ENCODE measurements around the gene CCDC88A. TPM values are rescaled to one million over a fixed set of nuclear protein-coding genes. Genes with fewer than 3 reads are reported as not detected.
"Not testable (repeated sequence)": the region's sequence is repeated elsewhere in the genome, so short reads cannot be mapped to it uniquely, and the experiment has no call there.

CCDC88A gene
- total and polyA plus RNA-seq, 4 donors = 4.0 to 31.0 (median 15.5) TPM

DNA sequence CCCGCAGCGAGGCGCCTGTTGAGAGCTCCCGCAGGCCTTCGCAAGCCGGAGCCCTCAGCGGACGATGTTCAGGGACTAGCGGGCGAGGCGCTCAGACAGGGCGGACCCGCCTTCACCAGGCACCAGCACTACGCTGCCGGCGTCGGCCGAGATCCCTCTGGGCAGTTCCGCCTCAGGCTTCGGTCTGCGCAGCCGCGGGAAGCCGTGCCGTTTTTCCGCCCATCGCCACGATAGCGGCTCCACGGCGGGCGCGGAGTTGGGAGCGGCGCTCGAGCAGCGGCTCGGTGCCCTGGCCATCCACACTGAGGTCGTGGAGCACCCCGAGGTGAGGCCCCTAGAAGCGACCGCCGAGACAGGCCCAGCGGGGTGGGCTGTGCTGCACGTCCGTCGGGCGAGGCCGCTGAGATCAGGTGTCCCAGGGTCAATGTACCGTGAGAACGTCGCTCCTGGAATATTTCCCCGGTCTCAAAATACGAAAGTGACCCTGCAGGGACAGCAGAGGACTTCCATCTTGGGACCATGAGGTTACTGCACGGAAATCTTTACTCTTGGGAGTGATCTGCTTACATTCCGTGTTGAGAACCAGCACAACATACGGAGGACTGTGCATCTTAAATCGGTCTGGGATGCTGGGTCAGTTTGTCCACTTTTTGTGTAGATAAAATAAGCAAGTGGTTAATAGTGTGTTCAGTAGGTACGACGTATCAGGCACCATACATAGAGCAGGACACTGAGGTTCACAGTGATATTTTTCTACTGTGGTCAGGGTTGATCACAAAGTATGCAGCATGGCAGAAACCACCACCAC is 137.3 kb downstream of the CCDC88A start:
- no peaks in the 10 kb centered on the region for H3K9me3 ChIP-seq (ENCODE audit: control insufficient read depth in 4 of 4, low read length in 3 of 4)
- H3K4me3 ChIP-seq (ENCODE audit: low read depth in 1 of 3, low read length in 3 of 3) = peak overlapping the region; percentile 67 to 98 (median 73)
- WGBS = under 1% methylated on average over 60 of the region's 60 CpGs
- peak overlapping the region; percentile 89 to 96 for H3K27ac ChIP-seq (ENCODE audit: low read depth in 1 of 2, low read length in 2 of 2)
- no peaks in the 10 kb centered on the region for H3K36me3 ChIP-seq (ENCODE audit: control insufficient read depth in 4 of 4, insufficient read depth in 3 of 4, low read depth in 1 of 4, low read length in 3 of 4)
- DNase-seq (ENCODE audit: low spot score) = peak; percentile 88
- peak overlapping the region; percentile 72 to 95 for H3K9ac ChIP-seq (ENCODE audit: low read depth in 1 of 2, low read length in 2 of 2)
- H3K4me1 ChIP-seq (ENCODE audit: control insufficient read depth in 4 of 4, insufficient read depth in 4 of 4, low read length in 3 of 4) = peaks cover 1 to 11% (median 5%) of the 10 kb centered on the region in 4 donors
- no peak for TF ChIP-seq FOXA2 (IDR thresholded peaks at IDR 0.05)
- TF ChIP-seq, protein P1, sequence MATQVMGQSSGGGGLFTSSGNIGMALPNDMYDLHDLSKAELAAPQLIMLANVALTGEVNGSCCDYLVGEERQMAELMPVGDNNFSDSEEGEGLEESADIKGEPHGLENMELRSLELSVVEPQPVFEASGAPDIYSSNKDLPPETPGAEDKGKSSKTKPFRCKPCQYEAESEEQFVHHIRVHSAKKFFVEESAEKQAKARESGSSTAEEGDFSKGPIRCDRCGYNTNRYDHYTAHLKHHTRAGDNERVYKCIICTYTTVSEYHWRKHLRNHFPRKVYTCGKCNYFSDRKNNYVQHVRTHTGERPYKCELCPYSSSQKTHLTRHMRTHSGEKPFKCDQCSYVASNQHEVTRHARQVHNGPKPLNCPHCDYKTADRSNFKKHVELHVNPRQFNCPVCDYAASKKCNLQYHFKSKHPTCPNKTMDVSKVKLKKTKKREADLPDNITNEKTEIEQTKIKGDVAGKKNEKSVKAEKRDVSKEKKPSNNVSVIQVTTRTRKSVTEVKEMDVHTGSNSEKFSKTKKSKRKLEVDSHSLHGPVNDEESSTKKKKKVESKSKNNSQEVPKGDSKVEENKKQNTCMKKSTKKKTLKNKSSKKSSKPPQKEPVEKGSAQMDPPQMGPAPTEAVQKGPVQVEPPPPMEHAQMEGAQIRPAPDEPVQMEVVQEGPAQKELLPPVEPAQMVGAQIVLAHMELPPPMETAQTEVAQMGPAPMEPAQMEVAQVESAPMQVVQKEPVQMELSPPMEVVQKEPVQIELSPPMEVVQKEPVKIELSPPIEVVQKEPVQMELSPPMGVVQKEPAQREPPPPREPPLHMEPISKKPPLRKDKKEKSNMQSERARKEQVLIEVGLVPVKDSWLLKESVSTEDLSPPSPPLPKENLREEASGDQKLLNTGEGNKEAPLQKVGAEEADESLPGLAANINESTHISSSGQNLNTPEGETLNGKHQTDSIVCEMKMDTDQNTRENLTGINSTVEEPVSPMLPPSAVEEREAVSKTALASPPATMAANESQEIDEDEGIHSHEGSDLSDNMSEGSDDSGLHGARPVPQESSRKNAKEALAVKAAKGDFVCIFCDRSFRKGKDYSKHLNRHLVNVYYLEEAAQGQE (IDR thresholded peaks at IDR 0.05) = peak; percentile 80
- TF ChIP-seq GABPA (IDR thresholded peaks at IDR 0.05 in 1 of 2, conservative IDR thresholded peaks at IDR 0.05 in 1 of 2) = peak in 1 of 2 donors; percentile 77
- TF ChIP-seq, protein P2, sequence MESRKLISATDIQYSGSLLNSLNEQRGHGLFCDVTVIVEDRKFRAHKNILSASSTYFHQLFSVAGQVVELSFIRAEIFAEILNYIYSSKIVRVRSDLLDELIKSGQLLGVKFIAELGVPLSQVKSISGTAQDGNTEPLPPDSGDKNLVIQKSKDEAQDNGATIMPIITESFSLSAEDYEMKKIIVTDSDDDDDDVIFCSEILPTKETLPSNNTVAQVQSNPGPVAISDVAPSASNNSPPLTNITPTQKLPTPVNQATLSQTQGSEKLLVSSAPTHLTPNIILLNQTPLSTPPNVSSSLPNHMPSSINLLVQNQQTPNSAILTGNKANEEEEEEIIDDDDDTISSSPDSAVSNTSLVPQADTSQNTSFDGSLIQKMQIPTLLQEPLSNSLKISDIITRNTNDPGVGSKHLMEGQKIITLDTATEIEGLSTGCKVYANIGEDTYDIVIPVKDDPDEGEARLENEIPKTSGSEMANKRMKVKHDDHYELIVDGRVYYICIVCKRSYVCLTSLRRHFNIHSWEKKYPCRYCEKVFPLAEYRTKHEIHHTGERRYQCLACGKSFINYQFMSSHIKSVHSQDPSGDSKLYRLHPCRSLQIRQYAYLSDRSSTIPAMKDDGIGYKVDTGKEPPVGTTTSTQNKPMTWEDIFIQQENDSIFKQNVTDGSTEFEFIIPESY (IDR thresholded peaks at IDR 0.05) = peak; percentile 19
- TF ChIP-seq RXRA (IDR thresholded peaks at IDR 0.05) = peak; percentile 69
- TF ChIP-seq HNF4A (conservative IDR thresholded peaks at IDR 0.05) = peak; percentile 21 to 48
- no peak for TF ChIP-seq JUND (IDR thresholded peaks at IDR 0.05)
- TF ChIP-seq, protein P3, sequence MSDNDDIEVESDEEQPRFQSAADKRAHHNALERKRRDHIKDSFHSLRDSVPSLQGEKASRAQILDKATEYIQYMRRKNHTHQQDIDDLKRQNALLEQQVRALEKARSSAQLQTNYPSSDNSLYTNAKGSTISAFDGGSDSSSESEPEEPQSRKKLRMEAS (IDR thresholded peaks at IDR 0.05) = peak; percentile 41
- TF ChIP-seq EGR1 (IDR thresholded peaks at IDR 0.05; ENCODE audit: low read depth in 2 of 2) = no peak
- no peak for TF ChIP-seq NR2F2 (IDR thresholded peaks at IDR 0.05)
- TF ChIP-seq, protein P4, sequence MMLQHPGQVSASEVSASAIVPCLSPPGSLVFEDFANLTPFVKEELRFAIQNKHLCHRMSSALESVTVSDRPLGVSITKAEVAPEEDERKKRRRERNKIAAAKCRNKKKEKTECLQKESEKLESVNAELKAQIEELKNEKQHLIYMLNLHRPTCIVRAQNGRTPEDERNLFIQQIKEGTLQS (IDR thresholded peaks at IDR 0.05) = no peak
- TF ChIP-seq SP1 (IDR thresholded peaks at IDR 0.05) = peak; percentile 31
- TF ChIP-seq, protein P5, sequence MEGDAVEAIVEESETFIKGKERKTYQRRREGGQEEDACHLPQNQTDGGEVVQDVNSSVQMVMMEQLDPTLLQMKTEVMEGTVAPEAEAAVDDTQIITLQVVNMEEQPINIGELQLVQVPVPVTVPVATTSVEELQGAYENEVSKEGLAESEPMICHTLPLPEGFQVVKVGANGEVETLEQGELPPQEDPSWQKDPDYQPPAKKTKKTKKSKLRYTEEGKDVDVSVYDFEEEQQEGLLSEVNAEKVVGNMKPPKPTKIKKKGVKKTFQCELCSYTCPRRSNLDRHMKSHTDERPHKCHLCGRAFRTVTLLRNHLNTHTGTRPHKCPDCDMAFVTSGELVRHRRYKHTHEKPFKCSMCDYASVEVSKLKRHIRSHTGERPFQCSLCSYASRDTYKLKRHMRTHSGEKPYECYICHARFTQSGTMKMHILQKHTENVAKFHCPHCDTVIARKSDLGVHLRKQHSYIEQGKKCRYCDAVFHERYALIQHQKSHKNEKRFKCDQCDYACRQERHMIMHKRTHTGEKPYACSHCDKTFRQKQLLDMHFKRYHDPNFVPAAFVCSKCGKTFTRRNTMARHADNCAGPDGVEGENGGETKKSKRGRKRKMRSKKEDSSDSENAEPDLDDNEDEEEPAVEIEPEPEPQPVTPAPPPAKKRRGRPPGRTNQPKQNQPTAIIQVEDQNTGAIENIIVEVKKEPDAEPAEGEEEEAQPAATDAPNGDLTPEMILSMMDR (IDR thresholded peaks at IDR 0.05; ENCODE audit: low read depth, low read length, missing input control) = no peak
- no peak for TF ChIP-seq HNF4G (IDR thresholded peaks at IDR 0.05)
- peak; percentile 92 for TF ChIP-seq YY1 (IDR thresholded peaks at IDR 0.05)
- TF ChIP-seq RAD21 (IDR thresholded peaks at IDR 0.05) = no peak
- TF ChIP-seq TAF1 (conservative IDR thresholded peaks at IDR 0.05) = peak; percentile 86
- TF ChIP-seq FOXA1 (IDR thresholded peaks at IDR 0.05) = no peak
- H3K27me3 ChIP-seq (ENCODE audit: control insufficient read depth in 4 of 4, insufficient read depth in 4 of 4, low read length in 3 of 4) = no peaks in the 10 kb centered on the region

DNA sequence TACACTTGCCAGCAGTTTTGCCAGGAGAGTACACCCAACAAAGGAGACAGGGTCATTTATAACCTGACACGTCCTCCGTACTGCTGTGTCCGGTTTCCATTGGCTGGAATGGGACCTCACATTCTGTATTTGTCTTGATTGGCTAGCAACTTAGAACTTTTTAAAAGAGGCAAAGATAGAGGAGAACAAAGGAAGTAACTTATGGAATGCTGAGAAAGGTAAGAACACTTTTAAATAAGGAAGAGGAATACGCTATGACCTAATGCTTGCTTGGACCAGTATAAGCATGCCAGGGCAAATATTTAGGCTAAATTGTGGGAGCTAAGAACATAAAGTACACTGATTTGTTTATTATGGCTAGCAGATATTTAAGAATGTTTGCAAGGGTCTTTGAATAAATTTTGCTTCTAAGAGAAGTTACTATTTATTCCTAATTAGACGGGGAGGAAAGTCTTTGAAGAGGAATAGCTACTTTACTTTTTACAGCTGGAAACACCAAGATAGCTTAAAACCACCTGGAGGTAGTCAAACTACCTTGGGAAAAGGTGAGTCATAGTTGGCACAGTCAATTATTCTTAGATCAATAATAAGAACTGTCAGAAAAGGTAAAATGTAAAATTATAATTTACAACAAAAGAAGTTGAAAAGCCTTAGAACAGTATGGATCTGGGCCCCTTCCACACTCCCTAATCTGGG is 138.7 kb downstream of the CCDC88A start:
- not testable (repeated sequence) for H3K9me3 ChIP-seq (ENCODE audit: control insufficient read depth in 4 of 4, low read length in 3 of 4); H3K27me3 ChIP-seq (ENCODE audit: control insufficient read depth in 4 of 4, insufficient read depth in 4 of 4, low read length in 3 of 4); DNase-seq (ENCODE audit: low spot score); H3K9ac ChIP-seq (ENCODE audit: low read depth in 1 of 2, low read length in 2 of 2); H3K36me3 ChIP-seq (ENCODE audit: control insufficient read depth in 4 of 4, insufficient read depth in 3 of 4, low read depth in 1 of 4, low read length in 3 of 4); H3K27ac ChIP-seq (ENCODE audit: low read depth in 1 of 2, low read length in 2 of 2); H3K4me3 ChIP-seq (ENCODE audit: low read depth in 1 of 3, low read length in 3 of 3)
- H3K4me1 ChIP-seq (ENCODE audit: control insufficient read depth in 4 of 4, insufficient read depth in 4 of 4, low read length in 3 of 4) = peaks cover 0 to 11% (median 5%) of the 10 kb centered on the region in 4 donors
- WGBS = 96% methylated on average over 5 of the region's 5 CpGs

DNA sequence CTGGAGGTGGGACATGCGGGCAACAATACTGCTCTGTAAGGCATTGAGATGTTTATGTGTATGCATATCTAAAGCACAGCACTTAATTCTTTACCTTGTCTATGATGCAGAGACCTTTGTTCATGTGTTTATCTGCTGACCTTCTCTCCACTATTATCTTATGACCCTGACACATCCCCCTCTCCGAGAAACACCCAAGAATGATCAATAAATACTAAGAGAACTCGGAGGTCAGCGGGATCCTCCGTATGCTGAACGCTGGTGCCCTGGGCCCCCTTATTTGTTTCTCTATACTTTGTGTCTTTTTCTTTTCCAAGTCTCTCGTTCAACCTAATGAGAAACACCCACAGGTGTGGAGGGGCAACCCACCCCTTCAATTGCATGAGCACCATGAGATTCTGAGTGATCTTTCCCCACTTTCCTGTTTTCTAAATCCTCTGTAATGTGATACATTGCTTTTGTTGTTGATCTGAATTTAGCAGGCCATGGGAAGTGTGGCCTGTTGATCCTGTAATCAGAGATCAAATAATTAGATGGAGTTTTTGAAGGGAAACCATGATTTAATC is 139.7 kb downstream of the CCDC88A start:
- H3K4me1 ChIP-seq (ENCODE audit: control insufficient read depth in 4 of 4, insufficient read depth in 4 of 4, low read length in 3 of 4) = peaks cover 0 to 11% (median 4%) of the 10 kb centered on the region in 4 donors
- H3K27ac ChIP-seq (ENCODE audit: low read depth in 1 of 2, low read length in 2 of 2); DNase-seq (ENCODE audit: low spot score); H3K36me3 ChIP-seq (ENCODE audit: control insufficient read depth in 4 of 4, insufficient read depth in 3 of 4, low read depth in 1 of 4, low read length in 3 of 4); H3K9me3 ChIP-seq (ENCODE audit: control insufficient read depth in 4 of 4, low read length in 3 of 4); H3K9ac ChIP-seq (ENCODE audit: low read depth in 1 of 2, low read length in 2 of 2); H3K27me3 ChIP-seq (ENCODE audit: control insufficient read depth in 4 of 4, insufficient read depth in 4 of 4, low read length in 3 of 4); H3K4me3 ChIP-seq (ENCODE audit: low read depth in 1 of 3, low read length in 3 of 3): not testable (repeated sequence)
- WGBS = 68% methylated on average over 7 of the region's 7 CpGs
